Stimulated activated CD4-positive, alpha-beta T cell treated with anti-CD3 and anti-CD28 coated beads, Interleukin-2, amount 100 ng/mL, for 24 hours (primary cell): ENCODE results near the gene UTP25.

ENCODE experiments used
- DNase-seq, 2 donors: peaks; one replicate each; pipeline ENCODE4 v3.0.0-alpha.2; 2020

Gene UTP25

DNA sequence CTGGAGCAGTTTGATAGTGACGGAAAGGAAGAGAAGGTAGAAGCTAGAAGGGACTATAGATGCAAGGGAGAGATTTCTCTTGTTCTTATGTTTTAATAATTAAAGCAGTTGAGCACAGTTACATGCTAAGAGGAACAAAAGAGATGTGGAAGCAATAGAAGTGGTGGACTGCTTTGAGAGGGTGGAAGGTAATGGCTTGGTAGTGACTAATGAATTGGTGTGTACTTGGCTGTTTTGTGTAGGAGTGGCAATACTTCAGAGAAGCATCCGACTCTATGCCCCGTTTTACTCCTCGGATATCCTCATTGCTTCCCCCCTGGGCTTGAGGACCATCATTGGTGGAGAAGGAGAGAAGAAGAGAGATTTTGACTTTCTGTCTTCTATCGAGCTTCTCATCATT, 12.8 kb downstream of the UTP25 start:
- DNase-seq = no peak

DNA sequence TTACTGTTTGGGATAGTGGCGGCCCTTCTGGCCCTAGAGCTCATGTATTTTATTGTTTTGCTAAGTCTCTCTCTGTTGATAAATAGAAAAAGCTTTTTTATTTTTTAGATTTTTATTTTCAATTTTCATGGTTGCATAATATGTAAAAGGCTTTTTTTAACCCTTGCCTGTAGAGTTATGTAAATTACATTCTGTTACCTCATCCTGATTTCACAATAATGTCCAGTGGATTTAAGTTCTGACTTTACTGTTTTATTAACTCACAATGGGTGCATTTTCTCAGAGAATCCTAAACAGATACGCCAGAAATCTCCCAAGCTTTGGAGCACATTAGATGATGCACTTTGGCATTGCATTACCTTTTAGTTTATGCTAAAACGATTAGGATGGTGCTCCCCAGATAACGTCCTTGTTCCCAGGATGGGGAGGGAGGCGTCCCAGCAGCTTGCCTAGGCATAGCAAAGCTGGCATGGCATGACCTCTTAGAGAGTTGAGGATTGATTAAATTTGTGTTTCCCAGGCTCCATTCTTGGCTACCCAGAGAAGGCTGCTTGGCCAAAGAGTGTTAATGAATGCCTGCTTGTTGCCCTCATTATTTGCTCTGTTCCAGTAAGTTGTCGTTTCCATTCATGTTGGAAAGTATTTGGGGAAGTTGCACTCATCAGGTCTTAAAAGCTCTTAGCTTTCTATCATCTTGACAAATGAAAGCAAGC, 17.1 kb downstream of the UTP25 start:
- no peak for DNase-seq

DNA sequence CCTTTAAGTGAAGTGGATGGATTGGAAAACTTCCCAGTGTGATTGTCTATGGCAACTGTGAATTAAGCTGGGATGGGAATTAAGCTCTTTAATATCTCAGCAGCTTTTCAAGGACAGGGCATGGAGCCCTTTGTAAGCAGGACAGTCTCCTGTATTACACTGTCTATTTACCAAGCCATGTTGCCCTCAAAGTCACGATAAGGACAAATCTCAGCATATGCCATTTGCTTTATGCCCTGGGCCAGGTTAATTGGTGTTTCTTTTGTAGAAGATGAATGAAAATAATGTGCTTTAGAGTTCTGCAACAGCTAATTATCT, 17.6 kb downstream of the UTP25 start:
- DNase-seq = no peak

DNA sequence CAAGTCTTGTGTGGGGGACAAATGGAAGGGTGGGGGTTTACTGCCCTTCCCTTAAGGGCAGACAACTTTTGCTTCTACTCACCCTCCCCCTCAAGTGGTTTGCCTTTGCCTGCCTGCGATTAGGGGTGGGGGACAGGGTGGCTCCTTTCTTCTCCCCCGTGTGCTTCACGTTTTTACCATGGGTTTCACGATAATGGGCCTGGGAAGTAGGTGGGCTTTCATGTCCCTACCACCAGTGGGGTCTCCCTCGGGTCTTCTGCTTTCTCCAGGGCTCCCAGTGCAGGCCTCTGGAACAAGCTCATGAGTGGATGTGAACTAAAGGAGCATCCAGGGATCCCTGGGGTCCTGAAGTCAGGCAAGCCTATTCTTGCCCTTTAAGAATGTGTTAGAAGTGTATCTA, 21.6 kb downstream of the UTP25 start:
- no peak for DNase-seq

DNA sequence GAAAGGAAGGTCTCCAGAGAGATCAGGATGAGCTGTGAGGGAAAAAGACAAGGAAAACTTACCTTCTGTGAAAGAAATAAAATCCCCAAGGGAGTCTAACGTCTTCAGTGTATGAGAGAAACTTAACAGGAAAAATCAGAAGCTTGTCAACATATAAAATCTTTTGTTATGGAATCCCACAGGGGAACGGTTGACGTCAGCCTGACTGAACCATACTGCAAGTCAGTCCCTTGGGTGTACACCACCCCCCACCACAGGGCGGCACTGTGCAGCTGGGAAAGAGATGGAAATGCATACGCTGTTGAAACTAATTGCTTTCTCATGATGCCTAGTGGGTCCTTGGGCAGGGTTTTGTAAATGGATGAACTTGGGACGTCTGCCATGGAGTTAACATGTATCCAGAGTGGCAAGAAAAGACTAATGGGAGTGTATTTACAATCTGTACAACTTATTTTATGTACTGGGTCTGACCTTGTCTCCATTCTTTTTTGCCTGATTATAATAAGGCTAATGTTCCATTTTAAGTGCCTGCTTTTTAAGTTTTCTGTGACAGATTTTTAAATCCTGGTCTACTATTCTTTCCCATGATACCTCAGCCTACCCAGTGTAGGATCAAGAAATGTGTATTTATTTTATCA, 22.7 kb downstream of the UTP25 start:
- peak; percentile 51 to 52 for DNase-seq

DNA sequence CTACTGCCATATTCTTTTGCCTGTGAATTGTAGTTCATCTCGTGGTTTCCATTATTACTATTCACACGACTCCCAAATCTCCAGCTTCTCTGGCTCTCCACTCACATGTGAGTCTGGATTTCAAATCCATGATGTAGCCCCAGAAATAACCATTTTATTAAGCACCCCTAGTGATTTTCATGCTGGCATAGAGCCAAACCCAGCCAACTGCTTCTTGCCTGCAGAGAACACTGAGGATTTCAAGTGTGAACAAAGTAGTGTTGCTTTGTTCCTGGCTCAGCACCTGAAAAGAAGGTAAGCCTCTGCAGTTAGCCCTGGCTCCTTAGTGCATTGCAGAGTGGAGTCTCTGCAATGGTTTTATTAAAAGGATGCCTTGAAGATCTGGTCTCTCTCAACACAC, 25.9 kb downstream of the UTP25 start:
- no peak for DNase-seq

DNA sequence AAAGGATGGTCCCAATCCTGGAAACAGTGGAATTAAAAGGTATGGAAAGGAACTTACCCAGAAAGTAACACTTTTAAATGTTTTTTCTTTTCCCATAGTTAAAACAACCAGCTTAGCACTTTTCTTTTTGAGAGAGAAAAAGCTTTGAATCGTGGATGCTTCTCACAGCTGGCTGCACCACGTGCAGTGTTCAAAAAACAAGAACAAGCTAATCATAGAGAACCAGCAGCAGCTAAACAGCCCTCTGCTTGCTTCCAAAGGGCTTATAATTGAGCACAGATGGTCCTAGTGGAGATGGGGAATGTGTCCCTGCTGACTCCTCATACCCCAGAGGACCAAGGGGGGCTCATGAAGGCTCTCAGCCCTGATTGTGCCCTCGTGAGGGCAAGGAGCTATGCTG, 26.4 kb downstream of the UTP25 start:
- DNase-seq = no peak

DNA sequence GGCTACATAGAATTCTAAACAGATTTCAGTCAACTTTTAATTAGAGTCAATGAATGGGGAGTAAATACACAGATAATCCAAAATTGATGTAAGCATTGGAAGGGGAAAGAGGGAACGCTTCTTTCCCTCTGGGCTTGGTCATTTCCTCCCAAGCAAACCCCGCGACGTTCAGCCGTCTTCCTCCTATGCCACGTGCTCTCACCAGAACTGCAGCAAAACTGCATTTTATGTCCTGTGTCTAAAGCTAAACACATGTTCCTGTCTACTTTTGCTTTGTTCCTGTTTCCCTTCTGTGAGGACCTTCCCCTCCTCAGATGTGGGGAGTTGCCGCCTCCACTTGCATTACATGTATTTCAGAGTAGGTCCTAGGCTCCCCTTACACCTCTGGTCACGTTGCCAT, 27.2 kb downstream of the UTP25 start:
- DNase-seq = no peak

DNA sequence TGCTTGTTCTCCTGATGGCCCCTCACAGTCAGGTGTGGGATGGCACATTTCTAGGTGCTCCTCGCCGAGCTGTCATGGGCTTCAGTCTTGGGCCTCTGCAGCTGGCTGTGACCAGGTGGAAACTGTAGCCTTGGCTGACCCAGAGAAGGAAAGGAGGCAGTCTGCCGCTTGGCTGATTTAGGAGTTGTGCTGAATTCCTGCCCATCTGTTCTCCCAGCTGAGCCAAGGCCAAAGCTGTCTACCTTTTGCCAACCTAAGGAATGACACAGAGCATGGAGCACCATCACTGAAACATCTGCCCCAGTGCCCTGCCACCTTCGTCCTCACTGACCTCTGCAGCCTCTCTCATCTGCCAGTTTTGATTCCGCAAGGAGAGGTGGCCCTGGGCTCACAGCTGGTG, 27.9 kb downstream of the UTP25 start:
- no peak for DNase-seq

DNA sequence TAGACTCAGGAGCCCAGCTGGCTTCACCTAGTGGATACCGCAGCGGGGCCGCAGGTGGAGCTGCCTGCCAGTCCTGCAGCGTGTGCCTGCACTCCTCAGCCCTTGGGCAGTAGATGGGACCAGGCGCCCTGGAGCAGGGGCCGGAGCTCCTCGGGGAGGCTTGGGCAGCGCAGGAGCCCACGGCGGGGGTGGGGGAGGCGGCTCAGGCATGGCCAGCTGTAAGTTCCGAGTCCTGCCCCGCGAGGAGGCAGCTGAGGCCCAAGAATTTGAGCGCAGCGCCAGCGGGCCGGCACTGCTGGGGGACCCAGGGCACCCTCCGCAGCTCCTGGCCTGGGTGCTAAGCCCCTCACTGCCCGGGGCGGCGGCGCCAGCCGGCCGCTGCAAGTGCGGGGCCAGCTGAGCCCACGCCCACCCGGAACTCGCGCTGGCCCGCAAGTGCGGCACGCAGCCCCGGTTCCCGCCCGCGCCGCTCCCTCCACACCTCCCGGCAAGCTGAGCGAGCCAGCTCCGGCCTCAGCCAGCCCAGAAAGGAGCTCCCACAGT, 30.9 kb downstream of the UTP25 start:
- DNase-seq = no peak

DNA sequence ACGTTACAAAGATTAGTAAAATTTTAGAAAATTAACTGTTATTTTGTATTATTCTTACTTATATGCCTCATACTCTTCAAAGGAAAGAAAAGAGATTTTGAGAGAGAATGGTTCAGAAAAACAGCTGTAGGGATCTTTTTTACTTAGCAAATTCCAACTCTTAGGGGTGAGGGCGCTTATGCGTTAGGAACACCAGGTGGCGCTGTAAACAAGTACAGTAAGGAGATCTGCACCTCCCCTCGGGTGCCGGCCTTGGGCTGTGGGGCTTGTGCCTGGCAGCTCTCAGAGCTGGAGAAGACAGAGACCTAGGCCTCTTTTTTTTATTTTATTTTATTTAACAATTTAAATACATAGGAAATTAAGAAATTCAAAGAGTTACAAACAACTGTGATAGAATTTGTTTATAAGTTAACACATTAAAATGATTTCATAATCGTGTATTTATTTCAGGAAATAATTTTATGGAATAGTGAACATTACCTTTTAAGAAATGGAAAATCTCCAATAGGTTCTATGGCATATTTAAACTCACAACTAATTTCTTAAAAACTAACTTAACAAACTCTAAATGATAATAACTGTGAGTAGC, 32.6 kb downstream of the UTP25 start:
- peak; percentile 77 to 79 for DNase-seq

DNA sequence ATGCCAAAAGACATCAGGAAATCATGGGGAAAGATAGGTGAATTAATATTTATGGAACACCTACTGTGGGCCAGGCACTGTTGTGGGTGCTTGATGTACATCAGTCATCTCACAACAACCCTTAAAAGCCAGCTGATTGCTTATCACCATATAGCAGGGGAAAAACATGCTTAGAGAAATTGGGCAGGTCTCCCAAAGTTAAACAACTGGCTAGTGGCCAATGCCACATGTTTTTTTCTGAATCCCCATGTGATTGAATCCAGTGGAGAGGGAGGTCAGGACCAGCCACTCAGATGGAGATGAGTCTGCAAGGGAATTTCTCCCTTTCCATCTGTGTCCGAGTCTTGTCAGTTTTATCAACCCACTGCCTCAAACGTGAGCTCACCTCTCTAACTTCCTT, 33.5 kb downstream of the UTP25 start:
- no peak for DNase-seq

DNA sequence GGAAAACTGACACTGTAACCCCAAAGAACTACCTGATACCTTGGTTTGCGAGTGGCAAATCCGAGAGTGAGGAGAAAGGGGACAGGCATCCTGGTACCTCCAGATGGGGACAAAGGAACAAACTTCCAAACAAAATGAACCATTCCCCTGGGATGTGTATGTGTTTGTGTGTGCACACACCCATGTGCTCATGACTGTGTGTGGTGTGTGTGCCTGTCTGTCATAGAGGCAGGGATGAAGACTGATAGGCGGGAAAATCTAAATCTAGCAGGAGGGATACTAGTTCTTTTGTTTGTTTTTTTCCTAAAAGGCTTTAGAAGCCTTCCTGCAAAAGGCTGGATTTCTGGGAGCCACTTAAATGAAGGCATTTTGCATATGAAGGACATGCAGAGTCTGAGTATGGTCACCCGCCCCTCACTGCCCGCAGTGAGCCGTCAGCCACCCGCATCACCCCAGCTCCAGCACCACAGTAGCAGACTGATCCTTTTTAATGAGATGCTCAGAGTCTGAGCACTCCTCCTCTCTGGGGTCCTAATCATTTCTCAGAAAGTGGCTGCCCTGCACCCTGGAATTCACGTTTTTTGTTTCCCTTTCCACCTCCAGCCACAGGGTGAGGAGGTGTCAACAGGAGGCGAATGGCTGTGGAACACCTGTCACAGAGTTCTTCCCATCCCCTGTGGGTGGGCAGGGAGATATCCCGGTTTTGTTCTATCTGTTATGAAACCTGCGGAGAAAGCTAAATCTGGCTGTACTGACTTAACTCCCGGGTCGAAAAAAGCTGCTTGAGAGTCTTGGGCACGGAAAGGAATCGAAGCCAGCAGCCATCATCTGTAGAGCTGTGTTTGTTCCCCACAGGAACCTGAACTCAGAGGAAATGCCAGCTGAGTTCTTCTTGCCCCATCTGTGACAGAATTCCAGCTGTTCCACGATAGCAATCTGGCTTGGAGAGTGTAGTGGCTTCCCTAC, 34.9 kb downstream of the UTP25 start:
- no peak for DNase-seq

DNA sequence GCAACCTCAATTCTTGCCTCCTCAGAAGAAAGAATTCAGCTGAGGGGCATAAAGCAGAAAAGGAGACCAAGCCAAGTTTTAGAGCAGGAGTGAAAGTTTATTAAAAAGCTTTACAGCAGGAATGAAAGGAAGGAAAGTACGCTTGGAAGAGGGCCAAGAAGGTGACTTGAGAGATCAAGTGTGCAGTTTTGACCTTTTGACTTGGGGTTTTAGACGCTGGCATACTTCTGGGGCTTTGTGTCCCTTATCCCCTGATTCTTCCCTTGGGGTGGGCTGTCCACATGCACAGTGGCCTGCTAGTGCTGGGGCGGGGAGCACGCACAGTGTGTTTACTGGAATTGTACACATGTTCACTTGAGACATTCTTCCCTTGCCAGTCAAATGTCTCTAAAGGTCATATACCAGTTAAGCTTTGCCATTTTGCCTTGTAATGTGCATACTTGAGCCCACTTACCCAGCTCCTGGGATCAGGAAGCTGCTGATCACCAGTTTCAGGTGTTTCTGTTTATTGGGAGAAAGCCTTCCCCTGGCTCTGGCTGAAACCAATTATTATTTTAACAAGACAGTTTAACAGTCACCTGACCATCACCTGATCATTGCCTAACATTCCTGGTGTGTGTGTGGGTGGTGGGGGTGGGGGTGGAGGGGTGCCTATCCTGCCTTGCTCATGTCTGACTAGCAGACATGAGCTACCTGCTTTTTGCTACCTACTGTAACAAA, 36.2 kb downstream of the UTP25 start:
- DNase-seq = no peak

DNA sequence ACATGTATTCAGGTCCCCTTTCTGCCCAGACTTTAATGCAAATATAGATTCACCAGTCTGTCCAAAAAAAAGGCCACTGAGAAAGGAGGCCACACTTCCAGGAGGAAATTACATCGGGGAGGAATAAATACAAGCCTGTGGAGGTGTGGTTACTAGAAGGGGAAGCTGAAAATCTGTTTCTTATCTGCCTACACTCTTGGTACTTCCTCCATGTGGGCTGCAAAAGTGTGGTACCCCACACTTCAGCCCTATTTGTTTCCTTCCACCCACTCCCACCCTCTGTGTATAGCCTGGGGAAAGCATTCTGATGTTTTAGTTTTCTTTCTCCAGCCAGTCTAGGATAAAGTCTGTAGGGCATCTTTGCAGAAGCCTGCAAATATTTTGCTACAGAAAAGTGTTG, 38.4 kb downstream of the UTP25 start:
- no peak for DNase-seq

DNA sequence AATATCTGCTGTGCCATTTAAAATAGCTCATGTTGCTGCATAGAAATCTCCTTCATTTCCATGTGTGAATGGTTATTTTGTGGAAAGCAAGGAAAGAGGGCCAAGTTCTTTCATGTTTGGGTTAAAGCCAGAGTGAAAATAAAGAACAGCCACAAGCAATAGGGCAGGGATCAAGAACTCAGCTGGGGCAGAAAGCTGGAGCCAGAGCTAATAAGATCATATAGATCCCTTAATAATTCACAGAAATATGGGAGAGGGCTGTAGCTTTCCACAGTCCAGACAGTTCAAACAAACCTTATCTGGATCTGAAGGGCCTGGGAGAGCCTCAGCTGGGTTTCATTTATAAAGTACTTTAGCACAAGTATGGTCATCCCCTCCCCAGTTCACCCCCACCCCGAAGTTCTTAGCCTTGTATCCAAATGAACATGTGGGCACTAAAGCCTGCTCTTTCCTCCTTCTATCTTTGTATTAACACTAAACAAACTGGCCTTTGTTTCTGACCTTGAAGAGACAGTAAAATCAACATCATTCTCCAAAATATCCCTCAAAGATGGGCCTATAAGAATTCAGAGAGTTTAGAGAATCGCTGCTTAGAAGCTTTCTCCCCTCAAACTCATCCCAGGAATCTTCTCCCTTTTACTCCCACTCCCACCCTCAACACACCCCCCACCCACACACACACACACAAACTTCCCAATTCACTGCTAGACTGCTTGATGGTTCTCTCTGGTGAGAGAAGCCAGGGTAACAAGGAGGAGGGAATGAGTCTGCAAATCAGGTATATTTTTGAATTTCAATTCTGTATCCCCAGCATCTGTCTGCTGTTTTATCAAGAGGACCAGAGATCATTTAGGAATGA, 41.7 kb downstream of the UTP25 start:
- no peak for DNase-seq

DNA sequence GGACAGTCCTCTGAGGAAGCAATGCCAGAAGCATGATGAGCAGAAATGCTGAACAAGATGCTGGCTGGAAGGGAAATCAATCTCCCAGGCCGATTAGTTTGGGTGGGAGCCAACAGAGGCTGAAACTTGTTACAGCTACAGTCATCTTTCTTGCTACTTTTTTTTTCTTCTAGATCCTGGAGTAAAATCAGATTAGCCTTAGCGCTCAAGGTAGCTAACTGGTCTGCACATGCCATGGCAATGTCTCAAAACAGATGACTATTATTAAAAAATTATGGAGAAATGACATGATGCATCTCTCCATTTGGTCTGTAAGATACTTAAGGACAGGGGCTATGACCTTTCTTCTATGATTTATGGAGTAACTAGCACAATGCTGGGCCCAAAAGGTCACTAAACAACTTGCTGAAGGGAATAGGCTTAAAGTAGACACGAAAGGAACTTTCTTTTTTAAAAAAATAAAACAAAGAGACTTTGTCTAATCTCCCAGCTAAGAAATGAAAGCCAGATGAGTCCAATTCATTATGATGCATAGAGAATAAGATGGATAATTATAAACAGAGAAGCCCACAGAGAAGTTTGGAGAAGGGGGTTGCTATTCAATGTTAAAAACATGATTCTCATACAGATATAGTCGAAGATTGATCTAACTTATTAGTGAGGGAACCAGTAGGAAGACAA, 42.5 kb downstream of the UTP25 start:
- no peak for DNase-seq

DNA sequence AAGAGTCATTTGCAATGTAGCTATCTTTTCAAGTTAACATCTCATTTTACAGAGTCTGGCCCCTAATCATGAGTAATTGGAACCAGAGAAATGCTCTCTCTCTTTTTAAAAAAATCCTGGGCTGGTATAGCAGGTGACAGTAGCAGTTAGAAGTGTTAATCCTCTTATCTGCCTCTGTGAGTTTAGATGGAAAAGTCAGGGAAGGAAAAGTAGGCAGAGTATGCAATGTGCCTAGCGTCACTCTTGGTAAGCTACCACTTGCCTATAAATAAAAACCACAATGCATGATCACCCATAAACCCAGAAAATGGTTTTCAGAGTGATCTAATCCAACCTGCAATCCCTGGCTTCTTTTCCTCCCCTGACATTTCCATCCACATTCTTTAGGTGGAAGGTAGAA, 43.2 kb downstream of the UTP25 start:
- no peak for DNase-seq

DNA sequence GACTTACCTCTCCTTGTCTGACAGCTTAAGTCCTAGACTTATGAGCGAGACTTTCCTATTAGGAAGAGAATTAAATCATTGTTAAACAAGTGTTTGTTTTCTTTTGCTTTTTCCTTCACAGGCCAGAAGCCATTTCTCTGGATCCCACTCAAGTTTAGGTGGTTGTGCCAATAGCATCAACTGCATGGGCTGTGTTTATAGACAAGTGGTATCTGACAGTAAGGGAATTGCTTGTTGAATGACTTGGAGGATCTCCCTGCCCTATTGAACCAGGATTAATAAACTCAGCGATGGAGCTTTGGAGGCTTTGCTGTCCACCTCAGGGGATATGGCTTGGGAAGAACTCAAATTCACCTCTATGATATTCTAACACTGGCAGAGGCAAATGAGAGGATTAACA, 43.7 kb downstream of the UTP25 start:
- no peak for DNase-seq

DNA sequence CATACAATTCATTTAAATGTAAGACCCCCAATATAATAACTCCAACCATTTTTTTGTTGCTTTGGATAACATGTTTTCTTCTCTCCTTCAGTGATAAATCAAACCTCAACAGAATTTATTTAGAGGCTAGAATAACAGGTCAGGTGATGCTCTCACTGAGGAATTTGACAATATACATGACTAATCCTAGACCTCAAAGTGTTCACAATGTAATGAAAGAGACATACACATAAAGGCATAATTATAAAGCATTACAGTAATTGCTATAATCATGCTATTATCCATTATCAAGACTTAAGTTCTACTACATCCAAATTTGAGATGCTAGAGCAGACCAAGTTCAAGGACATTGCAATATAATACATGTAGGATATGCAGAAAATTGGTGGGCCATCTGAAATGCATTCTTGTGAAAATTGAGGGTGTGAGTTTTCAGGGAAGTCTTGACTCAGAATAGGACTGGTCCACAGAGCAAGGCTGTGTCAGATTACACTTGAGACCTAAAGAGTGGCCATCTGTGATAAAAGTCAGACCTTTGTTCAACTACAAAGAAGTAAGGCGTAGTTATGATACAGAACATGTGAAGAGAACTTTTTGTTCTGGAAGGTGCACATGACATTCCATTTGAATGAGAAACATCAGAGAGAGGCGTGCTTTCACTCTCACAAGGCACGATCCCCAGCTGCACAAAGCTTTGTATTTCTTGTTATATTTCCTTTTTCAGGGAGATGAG, 45.5 kb downstream of the UTP25 start:
- no peak for DNase-seq
